Spleen (tissue), 7 donors: ENCODE measurements around the gene VAMP3.

Source experiments
- POLR2A ChIP-seq, 3 donors: fragments of 450-650 bp; IDR thresholded peaks; one replicate each; pipeline ENCODE4 v1.5.1; 2017; ENCODE audit warnings: antibody characterized with exemption in 3 of 3, mild to moderate bottlenecking in 1 of 3
- POLR2AphosphoS5 ChIP-seq, 3 donors: sonication (generic); formaldehyde crosslinking; IDR thresholded peaks; one replicate each; pipeline ENCODE4 v1.5.1; 2017; ENCODE audit warnings: antibody characterized with exemption in 3 of 3
- TF ChIP-seq, protein P1 (sequence below), 11 experiments: fragments of 200-600 bp in 7 of 11; fragments of 450-650 bp in 4 of 11; sonication (generic) in 4 of 11; IDR thresholded peaks in 8 of 11; conservative IDR thresholded peaks in 3 of 11; 1 replicate in 7 of 11; 2 replicates in 4 of 11; pipeline versions ENCODE4 v1.4.0 to v1.8.0; 2016 to 2021; ENCODE audit warnings: antibody characterized with exemption in 11 of 11, inconsistent platforms in 4 of 11, mild to moderate bottlenecking in 1 of 11
- donor health status: DM: no; HTN: no; CAD: no; lungs with moderate emphysema.
- donor health status: DM: no; HTN: no; CAD: no.
- donor health status: DM: no; HTN: no; CAD: no.

DNA sequence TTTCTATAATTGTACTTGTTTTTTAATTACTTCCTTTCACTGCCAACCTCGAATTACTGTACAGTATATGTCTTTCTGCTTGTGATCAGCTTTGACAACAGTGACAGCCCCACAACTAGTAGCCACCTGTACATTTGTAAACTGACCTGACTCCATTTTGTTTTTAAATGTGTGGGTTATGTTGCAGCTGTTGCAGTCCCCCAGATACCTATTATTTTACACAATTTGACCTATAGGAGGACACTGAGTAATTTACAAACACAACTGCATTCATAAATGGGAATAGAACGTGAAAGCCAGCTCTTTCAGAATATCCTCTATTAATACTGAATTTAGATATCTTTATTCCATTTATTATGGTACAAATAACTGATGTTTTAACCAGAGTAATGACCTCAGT, 2.5 kb upstream of the VAMP3 start:
- TF ChIP-seq, protein P1, sequence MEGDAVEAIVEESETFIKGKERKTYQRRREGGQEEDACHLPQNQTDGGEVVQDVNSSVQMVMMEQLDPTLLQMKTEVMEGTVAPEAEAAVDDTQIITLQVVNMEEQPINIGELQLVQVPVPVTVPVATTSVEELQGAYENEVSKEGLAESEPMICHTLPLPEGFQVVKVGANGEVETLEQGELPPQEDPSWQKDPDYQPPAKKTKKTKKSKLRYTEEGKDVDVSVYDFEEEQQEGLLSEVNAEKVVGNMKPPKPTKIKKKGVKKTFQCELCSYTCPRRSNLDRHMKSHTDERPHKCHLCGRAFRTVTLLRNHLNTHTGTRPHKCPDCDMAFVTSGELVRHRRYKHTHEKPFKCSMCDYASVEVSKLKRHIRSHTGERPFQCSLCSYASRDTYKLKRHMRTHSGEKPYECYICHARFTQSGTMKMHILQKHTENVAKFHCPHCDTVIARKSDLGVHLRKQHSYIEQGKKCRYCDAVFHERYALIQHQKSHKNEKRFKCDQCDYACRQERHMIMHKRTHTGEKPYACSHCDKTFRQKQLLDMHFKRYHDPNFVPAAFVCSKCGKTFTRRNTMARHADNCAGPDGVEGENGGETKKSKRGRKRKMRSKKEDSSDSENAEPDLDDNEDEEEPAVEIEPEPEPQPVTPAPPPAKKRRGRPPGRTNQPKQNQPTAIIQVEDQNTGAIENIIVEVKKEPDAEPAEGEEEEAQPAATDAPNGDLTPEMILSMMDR (IDR thresholded peaks at IDR 0.05 in 8 of 11, conservative IDR thresholded peaks at IDR 0.05 in 3 of 11) = no peak
- no peak for TF ChIP-seq POLR2A (IDR thresholded peaks at IDR 0.05)
- no peak for TF ChIP-seq POLR2AphosphoS5 (IDR thresholded peaks at IDR 0.05)
